Memory B cell (primary cell): ENCODE results near the gene FAM124A.

ENCODE experiments used
- ATAC-seq: fragments of 150-1000 bp; cut with Tn5 transposase; 2 replicates; pipeline ENCODE4 v1.10.0; 2021; ENCODE audit warnings: low read depth, mild to moderate bottlenecking, moderate library complexity
- DNase-seq, 2 donors: peaks; one replicate each; pipeline ENCODE4 v3.0.0; 2022; ENCODE audit warnings: low spot score in 2 of 2
- H3K27ac Mint-ChIP-seq: one replicate; pipeline ENCODE4 v1.8.0; 2022; ENCODE audit warnings: mild to moderate bottlenecking, moderate library complexity, mixed read lengths
- H3K27me3 Mint-ChIP-seq: one replicate; pipeline ENCODE4 v1.8.0; 2022; ENCODE audit warnings: mixed read lengths
- H3K36me3 Mint-ChIP-seq: one replicate; pipeline ENCODE4 v1.8.0; 2022; ENCODE audit warnings: mild to moderate bottlenecking, mixed read lengths
- H3K4me1 Mint-ChIP-seq: one replicate; pipeline ENCODE4 v1.8.0; 2022; ENCODE audit warnings: mixed read lengths
- H3K4me3 Mint-ChIP-seq: one replicate; pipeline ENCODE4 v1.8.0; 2022; ENCODE audit warnings: mild to moderate bottlenecking, moderate library complexity, mixed read lengths
- H3K9me3 Mint-ChIP-seq: one replicate; pipeline ENCODE4 v1.8.0; 2022; ENCODE audit warnings: mixed read lengths

FAM124A gene

DNA sequence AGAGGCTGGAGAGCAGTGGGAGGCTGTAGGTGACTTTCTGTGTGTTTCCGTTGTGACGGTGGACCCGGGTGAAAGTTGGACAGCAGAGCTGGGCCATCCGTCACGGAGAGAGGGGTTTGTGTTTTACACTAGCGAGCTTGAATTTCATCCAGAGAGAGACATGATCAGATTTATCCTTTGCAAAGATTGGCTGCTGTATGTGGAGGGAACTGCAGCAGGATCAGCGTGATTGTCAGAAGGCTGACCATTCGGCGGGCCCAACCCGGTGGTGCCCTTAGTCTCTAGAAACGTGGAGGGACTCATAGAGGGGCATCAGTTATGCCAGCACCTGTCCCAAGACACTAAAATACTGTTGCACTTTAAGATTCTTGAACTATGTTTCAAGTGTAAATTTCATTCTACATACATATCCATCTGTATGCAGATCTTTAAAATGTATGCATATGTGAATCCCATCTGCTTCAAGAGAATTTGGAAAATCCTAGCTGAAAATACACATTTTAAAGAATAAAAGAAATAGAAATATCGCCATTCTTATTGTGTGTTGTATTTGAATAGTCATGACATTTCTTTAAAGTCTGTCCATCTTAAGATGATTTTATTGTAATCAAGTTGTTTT is 7.0 kb downstream of the FAM124A start:
- H3K9me3 Mint-ChIP-seq: no peaks in the 10 kb centered on the region
- no peak for DNase-seq
- ATAC-seq: no peak
- H3K36me3 Mint-ChIP-seq: no peaks in the 10 kb centered on the region
- H3K4me1 Mint-ChIP-seq: peaks cover 2% of the 10 kb centered on the region
- H3K27me3 Mint-ChIP-seq: peaks cover 20% of the 10 kb centered on the region
- H3K4me3 Mint-ChIP-seq: no peak overlapping the region
- H3K27ac Mint-ChIP-seq: no peak overlapping the region

DNA sequence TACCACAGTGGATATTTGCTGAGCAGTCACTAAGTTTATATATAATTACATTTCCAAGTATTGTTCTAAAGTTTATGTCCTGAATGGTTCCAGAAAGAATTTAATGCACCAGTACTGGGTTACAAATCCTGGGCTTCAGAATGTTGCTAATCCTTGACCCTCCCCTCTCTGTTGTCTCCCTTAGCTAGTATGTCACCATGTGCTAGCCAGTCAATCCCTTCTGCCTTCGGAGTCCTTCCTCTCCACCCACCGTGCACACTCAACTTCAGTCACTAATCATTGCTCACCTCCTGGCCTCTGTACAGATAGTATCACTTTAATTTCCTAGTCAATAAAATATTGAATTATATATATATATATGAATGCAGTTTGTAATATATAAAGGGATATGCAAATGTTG is 7.5 kb downstream of the FAM124A start:
- no peak for ATAC-seq
- no peak overlapping the region for H3K4me3 Mint-ChIP-seq
- H3K27me3 Mint-ChIP-seq: peaks cover 19% of the 10 kb centered on the region
- H3K36me3 Mint-ChIP-seq: no peaks in the 10 kb centered on the region
- H3K4me1 Mint-ChIP-seq: peaks cover 2% of the 10 kb centered on the region
- no peak for DNase-seq
- H3K27ac Mint-ChIP-seq: no peak overlapping the region
- no peaks in the 10 kb centered on the region for H3K9me3 Mint-ChIP-seq

- ATAC-seq: no peak
- no peak overlapping the region for H3K27ac Mint-ChIP-seq
- peaks cover 16% of the 10 kb centered on the region for H3K27me3 Mint-ChIP-seq
- H3K9me3 Mint-ChIP-seq: no peaks in the 10 kb centered on the region
- H3K4me1 Mint-ChIP-seq: peaks cover 2% of the 10 kb centered on the region
- H3K36me3 Mint-ChIP-seq: no peaks in the 10 kb centered on the region
- peak overlapping the region; percentile 45 for H3K4me3 Mint-ChIP-seq
- DNase-seq: no peak
Observed at GRCh38 chr13:51230477-51231105, 8.4 kb downstream of the FAM124A start.

DNA sequence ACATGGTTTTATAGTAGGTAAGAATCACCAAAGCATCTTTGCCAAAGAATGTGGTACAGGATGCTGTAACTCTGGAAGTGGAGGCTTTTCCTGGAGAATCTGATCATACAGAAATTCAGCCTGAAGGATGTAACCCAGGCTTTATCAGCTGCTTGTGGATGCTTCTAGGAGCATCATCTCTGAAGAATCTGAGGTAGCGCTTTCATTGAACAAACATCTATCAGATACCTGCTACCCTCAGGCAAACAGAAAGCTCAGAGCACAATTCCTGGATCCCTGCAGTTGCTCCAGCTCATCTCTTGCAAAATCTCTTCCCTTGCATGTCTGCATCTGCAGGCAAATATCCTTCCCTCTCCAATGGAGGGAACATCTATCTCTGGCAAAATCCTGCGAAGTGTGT is 9.3 kb downstream of the FAM124A start:
- H3K4me3 Mint-ChIP-seq: no peak overlapping the region
- ATAC-seq (no peak), DNase-seq (no peak)
- no peak overlapping the region for H3K27ac Mint-ChIP-seq
- peaks cover 7% of the 10 kb centered on the region for H3K4me1 Mint-ChIP-seq
- H3K36me3 Mint-ChIP-seq: no peaks in the 10 kb centered on the region
- H3K27me3 Mint-ChIP-seq: peaks cover 14% of the 10 kb centered on the region
- no peaks in the 10 kb centered on the region for H3K9me3 Mint-ChIP-seq

DNA sequence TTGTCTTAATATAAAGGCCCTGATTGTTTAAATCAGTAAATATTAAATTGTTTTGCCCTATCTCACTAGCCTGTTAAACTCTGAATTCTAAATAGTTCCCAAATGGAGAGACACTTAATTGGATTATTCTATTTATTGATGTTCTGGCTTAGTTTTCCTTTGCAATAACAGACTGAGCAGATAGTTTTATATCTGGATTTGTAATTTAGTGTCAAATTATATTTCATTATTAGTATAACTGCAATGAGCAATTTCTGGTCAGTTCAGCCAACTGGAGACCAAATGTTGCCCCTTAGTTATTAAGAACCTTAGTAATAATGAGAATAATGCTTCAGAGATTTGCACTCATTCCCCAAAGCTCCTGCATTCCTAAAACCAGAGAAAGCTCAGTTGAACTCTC is 10.1 kb downstream of the FAM124A start:
- H3K27me3 Mint-ChIP-seq: peaks cover 14% of the 10 kb centered on the region
- DNase-seq (no peak), ATAC-seq (no peak)
- no peaks in the 10 kb centered on the region for H3K36me3 Mint-ChIP-seq
- no peaks in the 10 kb centered on the region for H3K9me3 Mint-ChIP-seq
- no peak overlapping the region for H3K27ac Mint-ChIP-seq
- H3K4me1 Mint-ChIP-seq: peaks cover 7% of the 10 kb centered on the region
- no peak overlapping the region for H3K4me3 Mint-ChIP-seq

- Mint-ChIP-seq H3K36me3 (no peaks in the 10 kb centered on the region), H3K27ac (no peak overlapping the region), H3K9me3 (no peaks in the 10 kb centered on the region), H3K27me3 (peaks cover 14% of the 10 kb centered on the region), H3K4me1 (peaks cover 7% of the 10 kb centered on the region), H3K4me3 (no peak overlapping the region)
- ATAC-seq (no peak), DNase-seq (no peak)
Observed at GRCh38 chr13:51233117-51233826, 11.1 kb downstream of the FAM124A start.

DNA sequence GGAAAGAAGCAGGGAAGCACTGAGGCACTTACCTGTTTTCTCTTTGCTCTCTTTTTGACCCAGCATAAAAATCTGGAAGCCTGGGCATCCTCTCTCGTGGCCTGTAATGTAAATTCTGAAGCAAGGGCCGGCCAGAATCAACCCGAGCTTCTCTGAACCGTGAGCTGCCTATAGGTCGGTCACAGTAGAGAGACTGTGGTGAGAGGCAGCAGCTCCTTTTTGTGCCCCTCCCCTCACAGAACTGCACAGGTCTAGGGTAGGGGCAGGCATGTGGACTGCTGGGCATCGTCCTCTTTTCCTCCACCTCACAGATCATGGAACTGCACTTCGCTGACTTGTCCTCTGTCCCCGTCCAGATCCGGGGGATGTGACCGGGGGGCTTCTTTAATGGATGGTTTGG is 12.5 kb downstream of the FAM124A start:
- DNase-seq: no peak
- H3K4me3 Mint-ChIP-seq: no peak overlapping the region

GRCh38 chr13:51235186-51235585 is 13.0 kb downstream of the FAM124A start:
- Mint-ChIP-seq H3K36me3 (no peaks in the 10 kb centered on the region), H3K27me3 (peaks cover 9% of the 10 kb centered on the region), H3K9me3 (no peaks in the 10 kb centered on the region), H3K4me1 (peaks cover 7% of the 10 kb centered on the region), H3K4me3 (no peak overlapping the region), H3K27ac (no peak overlapping the region)
- ATAC-seq (no peak), DNase-seq (no peak)

More for the DNA sequence above, 12.5 kb downstream of the FAM124A start:
- Mint-ChIP-seq H3K27ac (no peak overlapping the region), H3K9me3 (no peaks in the 10 kb centered on the region), H3K36me3 (no peaks in the 10 kb centered on the region), H3K27me3 (peaks cover 10% of the 10 kb centered on the region), H3K4me1 (peaks cover 7% of the 10 kb centered on the region)
- ATAC-seq: no peak

DNA sequence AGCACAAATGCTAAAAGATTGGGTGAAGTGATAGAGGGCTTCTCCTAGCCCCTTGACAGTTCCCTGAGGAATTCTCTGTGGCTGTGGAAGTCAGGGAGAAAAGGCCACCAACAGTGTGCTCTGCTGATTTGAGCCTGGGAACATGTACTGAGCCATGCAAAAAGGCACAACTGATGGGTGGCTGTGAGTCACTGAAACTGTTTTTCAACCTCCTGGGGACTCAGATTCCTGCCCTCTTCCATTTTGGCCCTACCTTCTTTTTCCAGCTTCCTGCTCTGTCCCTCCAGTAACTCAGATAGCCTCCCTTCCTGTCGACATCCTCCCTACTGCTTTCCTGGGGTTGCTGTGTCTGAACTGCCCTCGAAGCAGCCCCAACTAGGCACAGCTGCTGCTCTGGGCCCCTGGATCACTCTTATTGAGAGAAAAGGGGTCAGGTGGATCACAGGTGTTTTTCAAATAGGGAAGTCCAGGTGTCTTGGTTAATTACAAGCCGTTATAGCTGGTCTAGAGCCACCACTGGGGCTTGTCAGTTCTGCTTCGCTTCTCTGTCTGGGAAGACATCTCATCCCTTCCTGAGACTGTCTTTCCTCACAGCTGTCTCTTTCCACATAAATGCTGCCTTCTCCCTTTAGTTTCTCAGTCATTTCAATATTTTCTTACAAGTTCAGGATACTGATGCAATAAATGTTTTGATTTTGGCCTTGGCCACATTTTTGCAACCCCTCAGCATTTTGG is 13.7 kb downstream of the FAM124A start:
- DNase-seq (no peak), ATAC-seq (peak; percentile 68)
- peaks cover 5% of the 10 kb centered on the region for H3K4me1 Mint-ChIP-seq
- no peaks in the 10 kb centered on the region for H3K9me3 Mint-ChIP-seq
- H3K4me3 Mint-ChIP-seq: no peak overlapping the region
- H3K36me3 Mint-ChIP-seq: no peaks in the 10 kb centered on the region
- peaks cover 4% of the 10 kb centered on the region for H3K27me3 Mint-ChIP-seq
- H3K27ac Mint-ChIP-seq: no peak overlapping the region

- DNase-seq (no peak), ATAC-seq (no peak)
- Mint-ChIP-seq H3K4me3 (no peak overlapping the region), H3K27ac (no peak overlapping the region), H3K4me1 (peaks cover 5% of the 10 kb centered on the region), H3K9me3 (no peaks in the 10 kb centered on the region), H3K27me3 (peaks cover 4% of the 10 kb centered on the region), H3K36me3 (no peaks in the 10 kb centered on the region)
Observed at GRCh38 chr13:51236491-51236792, 14.2 kb downstream of the FAM124A start.

DNA sequence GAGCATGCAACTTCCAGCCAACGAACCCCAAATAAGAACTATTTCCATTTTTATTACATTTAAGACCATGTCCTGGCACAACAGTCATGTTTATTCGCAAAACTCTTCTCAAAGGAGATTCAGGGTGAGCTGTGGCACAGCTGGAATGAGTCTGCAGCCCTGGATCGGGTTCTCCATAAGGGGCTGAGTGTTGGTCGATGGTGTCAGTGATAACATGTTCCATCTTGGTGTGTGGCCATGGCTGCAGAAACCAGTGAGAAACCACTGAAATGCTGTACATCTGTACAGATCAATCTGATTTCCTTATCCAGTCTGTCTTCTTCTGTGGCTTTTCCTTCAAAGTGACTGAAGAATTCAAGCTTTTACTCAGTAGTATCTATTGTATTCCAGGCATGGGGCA is 15.2 kb downstream of the FAM124A start:
- Mint-ChIP-seq H3K9me3 (no peaks in the 10 kb centered on the region), H3K27me3 (peaks cover 2% of the 10 kb centered on the region), H3K4me1 (peaks cover 5% of the 10 kb centered on the region), H3K4me3 (no peak overlapping the region), H3K27ac (no peak overlapping the region), H3K36me3 (no peaks in the 10 kb centered on the region)
- no peak for DNase-seq
- no peak for ATAC-seq

GRCh38 chr13:51237887-51238286 is 15.7 kb downstream of the FAM124A start:
- ATAC-seq: no peak
- Mint-ChIP-seq H3K4me1 (peaks cover 5% of the 10 kb centered on the region), H3K27ac (no peak overlapping the region), H3K4me3 (no peak overlapping the region), H3K9me3 (no peaks in the 10 kb centered on the region), H3K36me3 (no peaks in the 10 kb centered on the region), H3K27me3 (peaks cover 2% of the 10 kb centered on the region)
- DNase-seq: no peak

DNA sequence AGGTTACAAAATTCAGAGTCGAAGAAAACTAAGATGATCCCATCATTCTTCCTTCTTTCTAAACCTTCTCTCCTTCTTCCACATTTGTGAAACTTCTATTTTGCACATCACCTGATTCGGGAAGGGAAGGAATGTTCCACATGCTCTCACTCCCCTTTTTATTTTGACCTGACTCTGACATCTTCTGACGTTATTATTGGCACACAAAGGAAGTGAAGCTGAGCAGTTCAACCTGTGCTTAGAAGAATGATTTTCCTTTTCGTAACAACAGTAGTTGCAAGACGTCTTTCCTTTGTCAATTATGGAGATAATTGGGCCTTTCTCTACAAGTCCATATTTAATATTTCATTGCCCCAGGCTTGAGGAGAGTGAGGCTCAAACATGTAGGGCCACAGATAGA is 18.0 kb downstream of the FAM124A start:
- Mint-ChIP-seq H3K36me3 (no peaks in the 10 kb centered on the region), H3K27ac (no peak overlapping the region), H3K4me1 (peaks cover 5% of the 10 kb centered on the region), H3K4me3 (no peak overlapping the region), H3K9me3 (no peaks in the 10 kb centered on the region), H3K27me3 (peaks cover 2% of the 10 kb centered on the region)
- DNase-seq (no peak), ATAC-seq (no peak)

GRCh38 chr13:51240958-51241357 is 18.8 kb downstream of the FAM124A start:
- Mint-ChIP-seq H3K36me3 (no peaks in the 10 kb centered on the region), H3K27ac (no peak overlapping the region), H3K9me3 (no peaks in the 10 kb centered on the region), H3K4me1 (peaks cover 3% of the 10 kb centered on the region), H3K4me3 (no peak overlapping the region), H3K27me3 (peaks cover 2% of the 10 kb centered on the region)
- DNase-seq (no peak), ATAC-seq (no peak)
